Adipocyte (in vitro differentiated cells): Measurements from ENCODE around the gene SPINDOC.
"Not testable (repeated sequence)": the region's sequence is repeated elsewhere in the genome, so short reads cannot be mapped to it uniquely, and the experiment has no call there.

ENCODE experiments used
- DNase-seq: peaks from one replicate; pipeline ENCODE4 v3.0.0-alpha.2; 2015; ENCODE audit warnings: low read depth
- H3K27me3 ChIP-seq: replicated peaks from 2 replicates; pipeline ENCODE4 v1.7.0; 2013; ENCODE audit warnings: mild to moderate bottlenecking, low read length, moderate library complexity; ENCODE audit not compliant: control insufficient read depth, insufficient read depth
- H3K36me3 ChIP-seq: 2 replicates; pipeline ENCODE4 v1.7.0; 2013; ENCODE audit warnings: low read length, mild to moderate bottlenecking, moderate library complexity; ENCODE audit not compliant: control insufficient read depth, insufficient read depth, severe bottlenecking
- H3K4me1 ChIP-seq: 2 replicates; pipeline ENCODE4 v1.7.0; 2013; ENCODE audit warnings: mild to moderate bottlenecking, low read length, moderate library complexity; ENCODE audit not compliant: control insufficient read depth, insufficient read depth
- H3K4me3 ChIP-seq: 2 replicates; pipeline ENCODE4 v1.7.0; 2013; ENCODE audit warnings: mild to moderate bottlenecking, low read length, moderate library complexity
- H3K9ac ChIP-seq: 2 replicates; pipeline ENCODE4 v1.7.0; 2013; ENCODE audit warnings: mild to moderate bottlenecking, low read length, moderate library complexity
- H3K9me3 ChIP-seq: 2 replicates; pipeline ENCODE4 v1.7.0; 2013; ENCODE audit warnings: mild to moderate bottlenecking, low read length, moderate library complexity; ENCODE audit not compliant: control insufficient read depth

Gene SPINDOC

DNA sequence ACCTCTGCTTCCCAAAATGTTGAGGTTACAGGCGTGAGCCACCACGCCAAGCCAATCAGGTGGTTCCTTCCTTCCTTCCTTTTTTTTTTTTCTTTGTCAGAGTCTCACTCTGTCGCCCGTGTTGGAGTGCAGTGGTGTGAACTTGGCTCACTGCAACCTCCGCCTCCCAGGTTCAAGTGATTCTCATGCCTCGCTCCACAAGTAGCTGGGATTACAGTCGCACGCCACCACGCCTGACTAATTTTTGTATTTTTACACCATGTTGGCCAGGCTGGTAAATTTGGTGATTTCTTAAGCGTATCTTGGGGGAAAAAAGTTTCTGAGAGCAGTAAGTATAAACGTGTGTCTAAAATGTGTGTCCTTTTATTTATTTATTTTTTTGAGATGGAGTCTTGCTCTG lies 18.2 kb upstream of the SPINDOC start:
- DNase-seq: no peak
- Histone ChIP-seq H3K36me3 (no peaks in the 10 kb centered on the region), H3K9ac (no peak overlapping the region), H3K4me3 (no peak overlapping the region), H3K27me3 (no peaks in the 10 kb centered on the region), H3K9me3 (peaks cover 24% of the 10 kb centered on the region), H3K4me1 (no peaks in the 10 kb centered on the region)

DNA sequence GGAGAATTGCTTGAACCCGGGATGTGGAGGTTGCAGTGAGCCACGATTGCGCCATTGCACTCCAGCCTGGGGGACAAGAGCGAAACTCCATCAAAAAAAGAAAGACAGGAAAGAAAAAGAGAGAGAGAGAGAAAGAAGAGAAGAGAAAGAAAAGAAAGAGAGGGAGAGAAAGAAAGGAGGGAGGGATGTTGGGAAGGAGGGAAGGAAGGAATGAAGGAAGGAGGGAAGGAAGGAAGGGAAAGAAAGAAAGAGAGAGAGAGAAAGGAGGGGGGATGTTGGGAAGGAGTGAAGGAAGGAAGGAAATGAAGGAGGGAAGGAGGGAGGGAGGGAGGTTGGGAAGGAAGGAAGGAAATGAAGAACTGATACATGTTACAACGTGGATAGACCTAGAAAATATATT lies 12.3 kb upstream of the SPINDOC start:
- H3K9me3 ChIP-seq: peaks cover 4% of the 10 kb centered on the region
- H3K9ac ChIP-seq: no peak overlapping the region
- no peaks in the 10 kb centered on the region for H3K27me3 ChIP-seq
- H3K4me1 ChIP-seq: peaks cover 9% of the 10 kb centered on the region
- H3K4me3 ChIP-seq: no peak overlapping the region
- DNase-seq: no peak
- no peaks in the 10 kb centered on the region for H3K36me3 ChIP-seq

DNA sequence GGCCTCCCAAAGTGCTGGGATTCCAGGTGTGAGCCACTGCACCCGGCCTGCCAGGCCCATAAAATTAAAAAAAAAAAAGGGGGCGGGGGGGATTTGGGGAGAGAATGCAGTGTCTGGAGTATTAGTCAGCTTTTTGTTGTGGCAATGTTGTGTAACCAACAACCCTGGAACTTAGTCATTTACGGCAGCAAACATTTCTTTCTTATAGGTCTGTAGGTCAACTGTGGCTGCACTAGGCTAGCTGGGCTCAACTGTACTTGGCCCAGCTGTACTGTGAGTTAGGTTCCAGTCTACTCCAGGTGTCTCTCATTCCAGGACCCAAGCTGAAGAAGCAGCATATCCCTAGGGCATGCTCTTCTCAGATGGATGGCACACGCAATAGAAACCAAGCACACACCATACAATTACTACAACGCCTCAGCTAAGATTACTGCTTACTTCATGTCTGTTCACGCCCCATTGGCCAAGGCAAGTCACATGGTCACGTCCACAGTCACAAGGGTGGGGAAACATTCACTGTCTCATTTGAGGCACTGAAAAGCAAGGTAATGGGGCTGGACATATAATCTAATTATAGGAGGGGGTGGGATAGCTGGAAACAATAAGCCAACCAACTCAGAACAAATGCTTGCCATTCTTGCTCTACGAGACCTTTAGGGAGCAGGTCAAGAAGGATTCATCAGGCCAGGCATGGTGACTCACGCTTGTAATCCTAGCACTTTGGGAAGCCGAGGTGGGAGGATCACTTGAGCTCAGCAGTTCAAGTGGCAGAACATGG lies 10.4 kb upstream of the SPINDOC start:
- Histone ChIP-seq H3K27me3 (no peaks in the 10 kb centered on the region), H3K4me1 (peaks cover 9% of the 10 kb centered on the region), H3K9ac (no peak overlapping the region), H3K36me3 (no peaks in the 10 kb centered on the region), H3K4me3 (no peak overlapping the region), H3K9me3 (no peaks in the 10 kb centered on the region)
- peak; percentile 24 for DNase-seq

DNA sequence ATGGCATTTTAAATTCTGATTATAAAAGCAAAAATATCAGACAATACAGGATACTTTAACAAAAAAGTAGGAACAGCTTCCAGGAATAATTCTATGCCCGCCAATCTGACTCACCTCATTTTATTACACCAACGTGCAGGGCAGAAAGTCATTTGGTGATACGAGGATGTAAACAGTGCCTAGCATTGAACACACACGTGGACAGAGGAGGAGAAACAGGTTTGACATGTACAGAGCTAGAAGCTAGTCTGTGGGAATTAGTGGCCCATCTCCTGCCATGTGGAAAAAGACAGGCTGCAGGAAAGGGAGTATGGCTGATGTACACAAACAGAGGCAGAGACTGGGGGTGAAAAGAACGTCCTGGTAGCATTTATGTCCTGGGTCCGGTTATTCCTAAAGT lies 9.0 kb upstream of the SPINDOC start:
- Histone ChIP-seq H3K4me1 (peaks cover 9% of the 10 kb centered on the region), H3K4me3 (no peak overlapping the region), H3K9me3 (no peaks in the 10 kb centered on the region), H3K9ac (no peak overlapping the region), H3K27me3 (no peaks in the 10 kb centered on the region), H3K36me3 (no peaks in the 10 kb centered on the region)
- DNase-seq: no peak

DNA sequence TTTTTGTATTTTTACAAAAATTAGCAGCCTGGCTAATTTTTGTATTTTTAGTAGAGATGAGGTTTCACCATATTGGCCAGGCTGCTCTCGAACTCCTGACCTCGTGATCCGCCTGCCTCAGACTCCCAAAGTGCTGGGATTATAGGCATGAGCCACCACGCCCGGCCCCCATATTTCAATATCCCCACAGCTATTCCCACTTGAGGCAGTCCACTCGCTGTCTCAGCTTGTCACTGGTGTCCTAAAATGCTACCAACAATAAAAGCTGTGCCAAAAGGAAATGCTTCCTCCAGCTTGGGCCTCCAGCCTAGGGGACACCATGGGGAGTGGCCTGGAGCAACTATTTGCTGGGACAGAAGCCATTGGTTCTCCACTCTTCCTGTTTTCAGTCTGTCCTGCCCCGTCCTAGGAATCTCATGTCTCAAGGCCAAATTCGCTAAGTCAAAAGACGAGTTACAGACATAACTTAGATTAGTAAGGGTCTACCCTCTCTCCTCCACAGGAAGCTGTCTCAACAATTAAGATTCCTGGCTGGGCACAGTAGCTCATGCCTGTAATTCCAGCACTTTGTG lies 7.3 kb upstream of the SPINDOC start:
- Histone ChIP-seq H3K9ac (no peak overlapping the region), H3K27me3 (no peaks in the 10 kb centered on the region), H3K9me3 (no peaks in the 10 kb centered on the region), H3K36me3 (no peaks in the 10 kb centered on the region), H3K4me3 (no peak overlapping the region), H3K4me1 (peaks cover 9% of the 10 kb centered on the region)
- no peak for DNase-seq

DNA sequence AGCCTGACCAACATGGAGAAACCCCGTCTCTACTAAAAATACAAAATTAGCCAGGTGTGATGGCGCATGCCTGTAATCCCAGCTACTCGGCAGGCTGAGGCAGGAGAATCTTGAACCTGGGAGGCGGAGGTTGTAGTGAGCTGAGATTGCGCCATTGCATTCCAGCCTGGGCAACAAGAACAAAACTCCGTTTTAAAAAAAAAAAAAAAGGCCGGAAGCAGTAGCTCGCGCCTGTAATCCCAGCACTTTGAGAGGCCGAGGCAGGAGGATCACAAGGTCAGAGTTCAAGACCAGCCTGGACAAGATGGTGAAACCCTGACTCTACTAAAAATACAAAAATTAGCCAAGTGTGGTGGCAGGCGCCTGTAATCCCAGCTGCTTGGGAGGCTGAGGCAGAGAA lies 2.9 kb upstream of the SPINDOC start:
- not testable (repeated sequence) for H3K9me3 ChIP-seq, H3K9ac ChIP-seq, DNase-seq, H3K36me3 ChIP-seq, H3K27me3 ChIP-seq, H3K4me3 ChIP-seq
- peaks cover 18% of the 10 kb centered on the region for H3K4me1 ChIP-seq

DNA sequence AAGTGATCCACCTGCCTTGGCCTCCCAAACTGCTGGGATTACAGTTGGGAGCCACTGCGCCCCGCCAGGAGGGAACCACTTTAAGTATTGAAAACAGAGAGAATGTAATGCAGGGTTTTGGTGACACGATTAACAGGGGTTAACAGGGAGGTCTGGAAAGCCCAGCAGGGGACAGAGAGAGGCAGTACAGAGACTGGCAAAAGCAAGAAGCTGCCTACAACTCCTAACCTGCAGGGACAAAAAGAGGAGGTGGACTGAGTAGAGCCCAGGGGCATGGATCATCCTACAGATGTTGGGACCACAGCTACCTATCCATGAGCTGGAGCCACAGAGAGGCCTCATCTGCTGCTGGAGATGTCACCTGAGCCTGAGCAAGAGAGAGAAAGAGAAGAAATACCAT lies 1.7 kb upstream of the SPINDOC start:
- Histone ChIP-seq H3K27me3 (no peaks in the 10 kb centered on the region), H3K9ac (no peak overlapping the region), H3K9me3 (no peaks in the 10 kb centered on the region), H3K4me3 (no peak overlapping the region), H3K36me3 (peaks cover 6% of the 10 kb centered on the region), H3K4me1 (peaks cover 18% of the 10 kb centered on the region)
- DNase-seq: no peak

DNA sequence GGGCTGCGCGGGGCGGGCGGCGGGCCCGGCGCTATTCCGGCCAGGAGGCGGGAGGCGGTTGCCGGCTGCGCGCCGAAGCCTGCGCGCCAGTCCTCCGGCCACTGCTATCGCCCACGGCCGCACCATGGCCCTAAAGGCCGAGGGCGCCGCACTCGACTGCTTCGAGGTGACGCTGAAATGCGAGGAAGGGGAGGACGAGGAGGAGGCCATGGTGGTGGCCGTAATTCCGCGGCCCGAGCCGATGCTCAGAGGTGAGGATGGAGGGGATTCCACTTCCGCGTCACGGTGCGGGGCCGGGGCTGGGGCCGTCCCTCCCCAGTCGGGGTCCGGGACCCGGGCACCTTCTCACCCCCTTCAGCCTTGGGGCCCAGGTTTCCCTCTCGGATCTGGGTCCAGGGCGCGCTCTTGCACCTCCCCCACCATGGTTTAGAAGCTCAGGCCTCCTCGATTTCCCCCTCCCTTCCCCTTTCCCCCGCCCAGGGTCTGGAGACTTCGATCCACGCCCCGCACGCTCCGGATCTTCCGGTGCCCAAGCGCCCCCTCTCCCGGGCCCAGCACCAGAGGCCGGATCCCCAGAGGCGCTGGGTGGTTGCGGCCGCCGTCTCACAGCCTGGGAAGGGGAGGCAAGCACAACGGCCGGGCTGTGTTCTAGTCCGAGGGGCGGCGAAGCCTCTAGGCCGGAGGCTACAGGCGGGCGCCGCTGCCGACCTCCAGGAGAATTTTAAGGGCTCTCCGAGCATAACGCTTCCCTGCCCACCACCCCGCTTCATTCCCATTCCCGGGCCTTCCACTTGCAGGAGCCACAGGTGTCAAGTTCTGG lies 517 bp downstream of the SPINDOC start:
- peak overlapping the region; percentile 96 for H3K9ac ChIP-seq
- peaks cover 18% of the 10 kb centered on the region for H3K4me1 ChIP-seq
- H3K9me3 ChIP-seq: no peaks in the 10 kb centered on the region
- H3K36me3 ChIP-seq: peaks cover 23% of the 10 kb centered on the region
- no peaks in the 10 kb centered on the region for H3K27me3 ChIP-seq
- H3K4me3 ChIP-seq: peak overlapping the region; percentile 95
- peak; percentile 83 for DNase-seq

DNA sequence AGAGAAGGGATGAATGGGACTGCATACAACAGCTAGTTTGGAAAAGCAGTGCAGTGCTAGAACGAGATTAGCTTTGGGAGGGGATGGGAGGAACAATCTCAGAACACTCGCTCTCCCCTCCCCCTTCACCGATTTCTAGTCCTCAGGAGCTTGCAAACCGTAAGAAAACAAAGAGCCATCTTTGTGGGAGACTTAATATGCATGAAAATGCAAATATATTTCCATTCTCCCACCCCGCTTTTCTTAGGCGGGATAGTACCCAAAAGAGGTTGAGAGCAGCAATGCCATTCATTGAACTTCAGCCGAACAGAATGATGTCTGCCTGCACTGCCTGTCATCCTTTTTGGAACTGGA lies 1.1 kb downstream of the SPINDOC start:
- peak overlapping the region; percentile 95 for H3K4me3 ChIP-seq

DNA sequence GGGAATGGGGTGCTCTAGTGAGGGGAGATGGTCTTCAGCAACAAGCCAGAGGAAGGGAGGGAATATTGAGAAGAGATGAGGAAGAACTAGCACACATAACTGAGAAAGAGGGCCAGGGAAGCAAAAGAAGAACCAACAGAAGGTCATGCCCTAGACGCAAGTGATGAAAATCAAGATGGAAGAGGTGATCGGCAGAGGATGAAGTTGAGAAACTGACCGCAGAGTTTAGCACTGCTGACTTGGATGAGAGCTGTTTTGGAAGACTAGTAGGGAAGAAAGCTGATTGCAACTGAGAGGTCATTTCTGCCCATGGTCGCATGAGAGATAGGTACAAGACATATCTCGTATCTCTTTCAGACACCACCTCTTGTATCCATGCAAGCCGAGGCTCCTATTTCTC lies 2.9 kb downstream of the SPINDOC start:
- Histone ChIP-seq H3K9ac (no peak overlapping the region), H3K36me3 (peaks cover 37% of the 10 kb centered on the region), H3K4me1 (peaks cover 18% of the 10 kb centered on the region), H3K27me3 (no peaks in the 10 kb centered on the region), H3K9me3 (no peaks in the 10 kb centered on the region), H3K4me3 (no peak overlapping the region)
- no peak for DNase-seq

More for the DNA sequence above, 1.1 kb downstream of the SPINDOC start:
- DNase-seq: peak; percentile 38
- Histone ChIP-seq H3K9ac (peak overlapping the region; percentile 96), H3K27me3 (no peaks in the 10 kb centered on the region), H3K36me3 (peaks cover 24% of the 10 kb centered on the region), H3K4me1 (peaks cover 18% of the 10 kb centered on the region), H3K9me3 (no peaks in the 10 kb centered on the region)

DNA sequence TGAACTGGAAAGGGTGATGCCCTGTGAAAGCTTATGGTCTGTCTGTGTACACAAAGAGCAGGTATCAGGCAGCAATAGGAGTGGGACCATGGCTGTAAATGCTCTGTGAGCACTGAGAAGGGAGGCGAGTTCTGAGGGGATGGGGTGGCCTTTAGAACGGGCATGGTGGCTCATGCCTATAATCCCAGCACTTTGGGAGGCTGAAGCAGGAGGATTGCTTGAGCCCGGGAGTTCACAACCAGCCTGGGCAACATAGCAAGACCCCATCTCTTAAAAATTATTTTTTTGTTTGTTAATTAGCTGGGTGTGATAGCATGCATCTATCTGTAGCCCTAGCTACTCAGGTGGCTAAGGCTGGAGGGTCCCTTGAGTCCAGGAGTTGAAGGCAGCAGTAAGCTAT lies 3.5 kb downstream of the SPINDOC start:
- Histone ChIP-seq H3K4me1 (peaks cover 18% of the 10 kb centered on the region), H3K27me3 (no peaks in the 10 kb centered on the region), H3K36me3 (peaks cover 43% of the 10 kb centered on the region), H3K4me3 (no peak overlapping the region), H3K9me3 (no peaks in the 10 kb centered on the region), H3K9ac (no peak overlapping the region)
- no peak for DNase-seq
